Measurements from ENCODE around the gene SUFU. TPM values are rescaled to one million over a fixed set of nuclear protein-coding genes. Genes with fewer than 3 reads are reported as not detected.
A peak's percentile ranks its signal among the peaks of the same experiment; 100 is the strongest.

The SUFU gene
- total RNA-seq, 1 donor: 3.3 TPM

- DNase-seq (ENCODE audit: low read depth): no peak
- H3K4me3 ChIP-seq (ENCODE audit: low read depth, low read length): no peak overlapping the region
- TF ChIP-seq, protein P1, sequence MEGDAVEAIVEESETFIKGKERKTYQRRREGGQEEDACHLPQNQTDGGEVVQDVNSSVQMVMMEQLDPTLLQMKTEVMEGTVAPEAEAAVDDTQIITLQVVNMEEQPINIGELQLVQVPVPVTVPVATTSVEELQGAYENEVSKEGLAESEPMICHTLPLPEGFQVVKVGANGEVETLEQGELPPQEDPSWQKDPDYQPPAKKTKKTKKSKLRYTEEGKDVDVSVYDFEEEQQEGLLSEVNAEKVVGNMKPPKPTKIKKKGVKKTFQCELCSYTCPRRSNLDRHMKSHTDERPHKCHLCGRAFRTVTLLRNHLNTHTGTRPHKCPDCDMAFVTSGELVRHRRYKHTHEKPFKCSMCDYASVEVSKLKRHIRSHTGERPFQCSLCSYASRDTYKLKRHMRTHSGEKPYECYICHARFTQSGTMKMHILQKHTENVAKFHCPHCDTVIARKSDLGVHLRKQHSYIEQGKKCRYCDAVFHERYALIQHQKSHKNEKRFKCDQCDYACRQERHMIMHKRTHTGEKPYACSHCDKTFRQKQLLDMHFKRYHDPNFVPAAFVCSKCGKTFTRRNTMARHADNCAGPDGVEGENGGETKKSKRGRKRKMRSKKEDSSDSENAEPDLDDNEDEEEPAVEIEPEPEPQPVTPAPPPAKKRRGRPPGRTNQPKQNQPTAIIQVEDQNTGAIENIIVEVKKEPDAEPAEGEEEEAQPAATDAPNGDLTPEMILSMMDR (IDR thresholded peaks at IDR 0.05; ENCODE audit: insufficient read depth, low read length): no peak
Measured at GRCh38 chr10:102673236-102673818, 169.6 kb downstream of the SUFU start.

DNA sequence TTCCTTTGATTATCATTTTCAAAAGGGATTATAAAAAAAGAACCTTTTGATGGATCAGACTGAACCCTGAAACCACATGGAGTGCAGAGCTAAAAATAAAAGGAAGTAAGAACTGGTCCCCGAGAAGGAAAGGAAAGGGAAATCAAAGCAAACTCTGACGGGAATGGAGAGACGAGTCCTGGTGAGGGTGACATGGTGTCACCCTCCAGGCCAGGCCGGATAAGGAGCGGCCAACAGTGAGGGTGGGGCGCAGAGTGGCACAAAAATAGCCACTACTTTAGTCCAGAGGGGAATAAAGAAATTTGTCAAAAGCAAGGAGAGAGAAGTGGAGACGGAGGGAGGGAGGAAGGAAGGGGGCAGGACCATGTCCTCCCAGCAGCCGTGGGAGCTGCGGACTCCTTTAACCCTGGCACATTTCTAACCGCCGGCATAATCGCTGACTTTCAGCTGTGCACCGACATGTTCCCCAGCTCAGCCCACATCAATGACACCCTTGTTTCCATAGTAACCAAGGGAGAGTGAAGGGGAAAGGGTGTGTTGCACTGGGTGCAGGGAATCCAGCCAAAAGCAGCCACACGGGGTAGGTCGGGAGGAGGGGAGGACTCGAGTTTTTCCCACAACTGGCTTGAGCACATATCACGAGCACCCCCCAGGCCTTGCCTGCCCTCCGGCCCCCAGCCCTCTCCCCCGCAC lies 170.2 kb downstream of the SUFU start:
- peak overlapping the region; percentile 41 for H3K4me3 ChIP-seq (ENCODE audit: low read depth, low read length)
- TF ChIP-seq, protein P1 (IDR thresholded peaks at IDR 0.05; ENCODE audit: insufficient read depth, low read length): no peak
- DNase-seq (ENCODE audit: low read depth): peak; percentile 68

DNA sequence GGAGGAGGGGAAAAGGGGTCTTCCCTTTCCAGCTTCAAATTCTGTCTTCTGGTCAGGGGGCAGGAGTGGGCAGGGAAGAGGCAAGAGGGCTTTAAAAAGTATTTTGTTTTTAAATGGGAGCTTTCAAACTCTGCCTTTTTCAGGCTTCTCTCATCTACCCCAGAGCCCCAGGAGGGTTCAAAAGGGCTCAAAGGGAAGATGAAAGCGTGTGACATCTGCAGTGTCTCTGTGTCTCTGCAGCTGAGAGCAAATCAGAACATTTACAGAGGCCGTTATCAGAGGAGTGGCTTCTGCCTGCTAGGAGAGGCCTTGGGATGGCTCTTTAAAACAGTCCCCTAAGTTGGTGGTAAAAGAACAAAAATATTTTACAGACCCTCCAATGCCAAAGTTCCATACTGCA lies 170.8 kb downstream of the SUFU start:
- no peak overlapping the region for H3K4me3 ChIP-seq (ENCODE audit: low read depth, low read length)
- DNase-seq (ENCODE audit: low read depth): no peak
- TF ChIP-seq, protein P1 (IDR thresholded peaks at IDR 0.05; ENCODE audit: insufficient read depth, low read length): no peak

DNA sequence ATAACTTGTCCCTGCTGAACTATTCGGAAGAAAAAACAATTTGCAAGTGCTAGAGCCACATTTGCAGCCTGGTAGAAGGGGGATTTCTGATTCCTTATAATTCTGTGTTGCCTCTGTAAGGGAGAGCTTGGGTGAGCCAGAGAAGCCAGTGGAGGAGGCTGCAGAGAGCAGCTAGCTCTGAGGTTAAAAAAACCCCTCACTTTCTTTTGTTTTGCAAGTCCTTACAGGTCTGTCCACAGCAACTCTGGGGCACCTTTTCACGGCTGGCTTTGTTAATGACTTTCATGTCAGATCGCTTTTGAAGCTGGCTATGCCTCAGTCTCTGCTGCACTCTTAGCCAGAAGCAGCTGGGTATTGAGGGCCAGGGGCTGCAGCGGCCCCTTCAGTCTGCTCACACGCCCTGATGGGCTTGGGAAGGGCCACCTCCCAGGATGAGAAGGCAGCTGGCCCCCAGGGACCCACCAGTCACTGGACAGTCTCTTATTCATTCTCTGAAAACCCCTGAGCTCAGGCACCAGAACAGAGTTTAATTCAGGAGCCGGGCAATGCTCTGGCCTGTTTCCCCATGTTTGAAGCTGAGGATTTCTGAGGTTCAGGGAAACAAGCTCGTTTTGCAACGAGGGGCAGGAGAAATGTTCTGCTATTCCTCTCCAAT lies 171.4 kb downstream of the SUFU start:
- no peak for DNase-seq (ENCODE audit: low read depth)
- TF ChIP-seq, protein P1 (IDR thresholded peaks at IDR 0.05; ENCODE audit: insufficient read depth, low read length): no peak
- no peak overlapping the region for H3K4me3 ChIP-seq (ENCODE audit: low read depth, low read length)

DNA sequence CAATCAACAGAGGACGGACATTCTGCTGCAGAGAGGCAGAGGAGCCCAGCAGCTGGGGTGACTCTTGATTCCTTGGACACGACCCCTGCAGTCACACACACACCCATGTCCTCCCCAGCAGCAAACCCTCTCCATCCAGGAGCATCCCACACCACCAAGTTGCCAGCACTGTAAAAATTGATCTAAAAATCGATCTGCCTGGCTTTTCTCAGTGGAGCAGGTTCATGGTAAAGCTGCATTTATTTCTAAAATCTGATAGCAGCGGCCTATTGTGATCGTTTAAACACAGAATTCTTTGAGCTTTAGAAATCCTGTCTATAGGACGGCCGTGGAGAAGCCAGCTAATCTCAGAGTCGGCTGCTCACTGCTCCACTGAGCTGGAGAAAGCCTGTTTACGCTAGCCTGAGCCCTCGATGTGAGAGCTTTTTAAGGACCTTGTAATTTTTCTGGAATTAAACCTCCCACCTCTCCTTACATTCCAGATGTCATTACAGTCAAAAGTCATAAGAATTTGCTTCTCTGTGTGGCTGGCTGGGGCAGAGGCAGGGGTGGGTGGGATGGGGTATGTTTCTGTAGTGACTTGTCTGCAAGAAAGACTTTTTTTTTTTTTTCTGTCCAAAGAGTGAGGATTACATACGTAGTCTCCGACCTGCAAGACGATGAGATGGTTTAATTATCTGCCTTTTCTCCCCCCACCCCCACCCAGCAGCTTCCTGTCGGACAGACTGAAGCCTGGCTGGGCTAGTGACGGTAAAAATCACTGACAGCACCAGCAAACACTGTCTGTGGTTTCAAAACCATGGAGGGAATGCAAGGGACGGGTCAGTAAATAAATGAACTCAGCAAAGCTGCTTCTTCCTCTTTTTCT lies 172.1 kb downstream of the SUFU start:
- H3K4me3 ChIP-seq (ENCODE audit: low read depth, low read length): no peak overlapping the region
- DNase-seq (ENCODE audit: low read depth): peak; percentile 65
- TF ChIP-seq, protein P1 (IDR thresholded peaks at IDR 0.05; ENCODE audit: insufficient read depth, low read length): no peak

DNA sequence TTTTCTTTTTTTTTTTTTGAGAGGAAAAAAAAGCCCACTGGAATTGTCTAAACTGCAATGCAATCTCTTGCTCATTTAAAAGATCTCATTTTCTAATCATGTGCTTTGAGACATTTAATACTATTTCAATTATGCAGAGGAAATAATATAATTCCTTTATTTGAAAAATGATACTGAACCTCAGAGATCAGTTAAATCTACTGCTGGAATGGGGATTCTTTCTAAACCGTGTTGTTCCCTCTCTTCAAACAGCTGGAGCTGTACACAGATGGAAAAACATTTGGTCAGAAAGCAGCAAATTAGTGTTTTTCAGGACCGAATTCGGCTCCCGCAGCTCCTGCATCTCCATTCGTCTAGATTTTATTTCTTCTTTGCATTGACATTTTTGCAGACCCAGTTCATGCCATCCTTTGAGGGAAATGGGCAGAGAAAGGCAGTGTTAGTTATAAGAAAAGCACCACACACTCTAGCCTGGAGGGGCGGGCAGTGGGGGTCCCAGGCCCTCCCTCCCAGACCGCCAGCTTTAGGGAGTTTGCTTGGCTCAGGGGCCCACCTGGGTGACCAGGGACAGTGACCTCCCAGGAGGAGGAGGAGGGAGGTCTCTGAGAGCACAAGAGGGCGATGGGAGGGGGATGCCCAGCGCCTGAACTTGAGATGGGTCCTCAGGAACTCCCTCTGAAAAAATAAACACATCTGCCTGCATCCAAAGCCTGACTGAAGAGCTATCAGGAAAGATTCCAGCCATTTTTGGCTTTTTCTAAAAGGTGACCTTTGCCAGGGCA lies 173.0 kb downstream of the SUFU start:
- no peak overlapping the region for H3K4me3 ChIP-seq (ENCODE audit: low read depth, low read length)
- TF ChIP-seq, protein P1 (IDR thresholded peaks at IDR 0.05; ENCODE audit: insufficient read depth, low read length): no peak
- DNase-seq (ENCODE audit: low read depth): no peak

Measured in fibroblast of the aortic adventitia (primary cell).